ENCODE data around the gene TMCC2. TPM values are rescaled to one million over a fixed set of nuclear protein-coding genes. Genes with fewer than 3 reads are reported as not detected.

Gene TMCC2
- total RNA-seq, 1 donor from 2014 or later = 6.2 TPM

DNA sequence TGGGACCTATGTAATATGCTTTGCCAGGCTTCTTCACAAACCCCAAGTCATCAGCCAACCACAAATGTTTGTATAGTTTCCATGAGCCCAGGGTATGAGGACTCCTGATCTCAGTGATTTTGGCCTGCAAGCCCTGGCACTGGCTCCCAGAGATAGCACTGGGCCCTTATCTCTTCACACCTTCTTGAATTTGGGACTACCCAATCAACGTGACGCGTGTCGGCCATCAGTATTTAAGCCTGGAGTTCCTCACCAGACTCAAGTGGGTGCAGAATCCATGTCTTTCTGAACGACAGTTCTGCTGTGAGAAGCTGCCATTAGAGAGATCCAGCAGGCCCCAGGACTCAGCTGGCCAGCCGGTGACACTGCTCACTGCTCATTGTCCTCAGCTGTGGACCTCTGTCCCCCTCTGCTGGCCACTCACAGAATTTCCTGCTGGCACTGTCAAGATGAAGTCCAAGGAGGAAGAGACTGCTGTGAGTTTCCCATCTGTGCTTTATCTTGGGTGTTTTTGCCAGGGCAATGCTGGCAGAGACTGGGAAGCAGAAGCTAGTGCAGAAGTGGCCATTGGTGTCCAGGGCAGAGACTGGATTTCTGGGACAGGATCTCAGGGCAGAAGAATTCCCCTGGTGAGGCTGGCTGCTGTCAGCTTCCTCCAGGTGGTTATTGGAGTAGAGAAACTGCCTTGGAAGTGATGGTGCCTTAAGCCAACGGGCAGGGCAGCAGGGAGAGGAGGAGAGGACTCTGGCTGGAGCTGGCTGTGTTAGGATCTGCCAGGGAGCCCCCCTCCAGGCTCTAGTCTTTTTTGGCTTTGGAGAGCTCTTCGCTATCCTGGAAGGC lies 28.4 kb downstream of the TMCC2 start:
- TF ChIP-seq, protein P1, sequence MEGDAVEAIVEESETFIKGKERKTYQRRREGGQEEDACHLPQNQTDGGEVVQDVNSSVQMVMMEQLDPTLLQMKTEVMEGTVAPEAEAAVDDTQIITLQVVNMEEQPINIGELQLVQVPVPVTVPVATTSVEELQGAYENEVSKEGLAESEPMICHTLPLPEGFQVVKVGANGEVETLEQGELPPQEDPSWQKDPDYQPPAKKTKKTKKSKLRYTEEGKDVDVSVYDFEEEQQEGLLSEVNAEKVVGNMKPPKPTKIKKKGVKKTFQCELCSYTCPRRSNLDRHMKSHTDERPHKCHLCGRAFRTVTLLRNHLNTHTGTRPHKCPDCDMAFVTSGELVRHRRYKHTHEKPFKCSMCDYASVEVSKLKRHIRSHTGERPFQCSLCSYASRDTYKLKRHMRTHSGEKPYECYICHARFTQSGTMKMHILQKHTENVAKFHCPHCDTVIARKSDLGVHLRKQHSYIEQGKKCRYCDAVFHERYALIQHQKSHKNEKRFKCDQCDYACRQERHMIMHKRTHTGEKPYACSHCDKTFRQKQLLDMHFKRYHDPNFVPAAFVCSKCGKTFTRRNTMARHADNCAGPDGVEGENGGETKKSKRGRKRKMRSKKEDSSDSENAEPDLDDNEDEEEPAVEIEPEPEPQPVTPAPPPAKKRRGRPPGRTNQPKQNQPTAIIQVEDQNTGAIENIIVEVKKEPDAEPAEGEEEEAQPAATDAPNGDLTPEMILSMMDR (conservative IDR thresholded peaks at IDR 0.05) = peak; percentile 97
- H3K4me3 Mint-ChIP-seq = no peak overlapping the region
- no peaks in the 10 kb centered on the region for H3K36me3 Mint-ChIP-seq
- no peak overlapping the region for H3K27ac Mint-ChIP-seq
- peaks cover 10% of the 10 kb centered on the region for H3K4me1 Mint-ChIP-seq (ENCODE audit: unreplicated experiment)
- H3K9me3 Mint-ChIP-seq = no peaks in the 10 kb centered on the region
- peak; percentile 88 for DNase-seq (ENCODE audit: extremely low spot score, unreplicated experiment)
- H3K27me3 Mint-ChIP-seq = no peaks in the 10 kb centered on the region

GRCh38 chr1:205256951-205257625 lies 29.3 kb downstream of the TMCC2 start:
- DNase-seq (ENCODE audit: extremely low spot score, unreplicated experiment) = no peak
- no peak overlapping the region for H3K27ac Mint-ChIP-seq
- H3K27me3 Mint-ChIP-seq = no peaks in the 10 kb centered on the region
- H3K4me3 Mint-ChIP-seq = no peak overlapping the region
- TF ChIP-seq, protein P1 (conservative IDR thresholded peaks at IDR 0.05) = no peak
- no peaks in the 10 kb centered on the region for H3K9me3 Mint-ChIP-seq
- H3K4me1 Mint-ChIP-seq (ENCODE audit: unreplicated experiment) = peaks cover 12% of the 10 kb centered on the region
- H3K36me3 Mint-ChIP-seq = no peaks in the 10 kb centered on the region

DNA sequence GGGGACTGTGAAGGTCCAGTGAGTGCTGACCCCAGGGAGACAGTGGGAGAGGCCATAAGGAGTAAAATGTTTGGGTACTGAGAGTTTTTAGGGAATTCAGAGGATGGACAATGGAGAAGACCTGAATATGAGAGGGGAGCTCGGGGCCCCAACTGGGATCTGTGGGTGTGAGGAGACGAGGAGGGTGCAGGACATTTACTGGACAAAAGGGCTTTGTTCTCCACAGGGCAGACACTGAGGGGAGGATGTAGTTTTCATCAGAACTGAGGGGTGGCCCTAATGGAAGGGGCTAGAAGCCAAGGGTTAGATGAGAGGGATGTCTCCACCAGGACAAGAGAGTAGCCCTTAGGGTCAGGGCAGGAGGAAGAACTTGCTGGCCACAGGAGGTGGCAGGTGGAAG lies 30.0 kb downstream of the TMCC2 start:
- TF ChIP-seq, protein P1 (conservative IDR thresholded peaks at IDR 0.05) = no peak
- Mint-ChIP-seq H3K36me3 (no peaks in the 10 kb centered on the region), H3K4me3 (no peak overlapping the region), H3K27me3 (no peaks in the 10 kb centered on the region), H3K9me3 (no peaks in the 10 kb centered on the region), H3K4me1 (ENCODE audit: unreplicated experiment) (peaks cover 18% of the 10 kb centered on the region), H3K27ac (no peak overlapping the region)
- DNase-seq (ENCODE audit: extremely low spot score, unreplicated experiment) = no peak

DNA sequence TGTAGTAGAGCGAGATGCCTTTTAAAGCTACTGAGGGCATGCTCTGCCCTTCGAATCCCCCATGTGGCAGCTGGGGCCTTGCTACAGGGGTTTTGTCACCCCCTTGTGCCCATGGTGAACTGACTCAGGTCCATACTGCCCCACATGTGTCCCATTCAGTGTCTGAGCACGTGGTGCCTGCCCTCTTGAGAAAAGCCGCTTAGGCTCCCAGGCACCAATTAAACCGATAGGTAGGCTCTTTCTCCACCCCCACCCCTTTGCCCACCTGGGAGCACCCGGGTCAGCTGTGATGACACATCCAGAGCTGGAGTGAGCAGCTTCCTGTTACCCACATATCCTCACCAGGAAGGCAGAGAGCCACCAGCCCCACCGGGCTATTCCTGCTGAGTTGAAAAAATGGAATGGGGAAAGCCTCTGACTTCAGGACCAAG lies 30.5 kb downstream of the TMCC2 start:
- H3K4me3 Mint-ChIP-seq = no peak overlapping the region
- TF ChIP-seq, protein P1 (conservative IDR thresholded peaks at IDR 0.05) = no peak
- no peak for DNase-seq (ENCODE audit: extremely low spot score, unreplicated experiment)
- no peaks in the 10 kb centered on the region for H3K27me3 Mint-ChIP-seq
- H3K36me3 Mint-ChIP-seq = no peaks in the 10 kb centered on the region
- no peak overlapping the region for H3K27ac Mint-ChIP-seq
- no peaks in the 10 kb centered on the region for H3K9me3 Mint-ChIP-seq
- H3K4me1 Mint-ChIP-seq (ENCODE audit: unreplicated experiment) = peaks cover 21% of the 10 kb centered on the region

- Mint-ChIP-seq H3K4me1 (ENCODE audit: unreplicated experiment) (peaks cover 21% of the 10 kb centered on the region), H3K36me3 (no peaks in the 10 kb centered on the region), H3K27me3 (no peaks in the 10 kb centered on the region), H3K27ac (no peak overlapping the region), H3K4me3 (no peak overlapping the region), H3K9me3 (no peaks in the 10 kb centered on the region)
- TF ChIP-seq, protein P1 (conservative IDR thresholded peaks at IDR 0.05) = no peak
- DNase-seq (ENCODE audit: extremely low spot score, unreplicated experiment) = no peak
Measured at GRCh38 chr1:205258719-205259118, 31.0 kb downstream of the TMCC2 start.
